ENCODE results near the gene RAN.

Gene RAN

DNA sequence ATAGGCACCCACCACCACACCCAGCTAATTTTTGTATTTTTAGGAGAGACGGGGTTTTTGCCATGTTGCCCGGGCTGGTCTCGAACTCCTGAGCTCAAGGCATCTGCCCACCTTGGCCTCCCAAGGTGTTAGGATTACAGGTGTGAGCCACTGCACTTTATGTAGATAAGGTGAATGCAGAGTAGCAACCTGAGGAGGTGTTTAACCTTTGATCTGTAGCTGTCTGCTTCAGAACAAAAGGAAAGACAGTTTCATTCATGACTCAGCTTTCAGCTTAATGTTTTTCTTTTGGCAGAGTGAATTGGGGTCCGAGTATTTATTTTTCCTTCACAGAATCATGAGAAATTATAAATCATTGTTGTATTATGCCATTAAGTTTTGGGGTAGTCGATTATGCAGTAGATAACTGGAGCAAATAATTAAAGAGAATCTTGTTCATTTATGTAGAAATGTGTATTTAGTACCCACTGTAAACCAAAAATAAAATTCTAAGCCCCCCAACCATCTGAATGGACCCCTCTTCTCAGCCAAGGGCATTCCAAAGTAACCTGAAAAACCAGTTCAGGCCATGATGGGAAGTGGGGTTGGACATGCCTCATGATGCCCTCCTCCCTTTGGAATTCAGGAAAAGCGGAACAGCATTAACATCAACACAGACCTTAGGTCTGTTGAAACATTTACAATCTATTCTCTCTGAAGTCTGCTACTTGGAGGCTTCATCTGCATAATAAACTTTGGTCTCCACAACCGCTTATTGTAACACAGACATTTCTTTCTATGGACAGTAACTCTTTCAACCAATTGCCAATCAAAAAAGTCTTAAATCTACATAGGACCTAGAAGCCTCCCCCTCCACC lies 22.1 kb upstream of the RAN start:
- DNase-seq (ENCODE audit: low spot score), result no peak
- TF ChIP-seq, protein P1, sequence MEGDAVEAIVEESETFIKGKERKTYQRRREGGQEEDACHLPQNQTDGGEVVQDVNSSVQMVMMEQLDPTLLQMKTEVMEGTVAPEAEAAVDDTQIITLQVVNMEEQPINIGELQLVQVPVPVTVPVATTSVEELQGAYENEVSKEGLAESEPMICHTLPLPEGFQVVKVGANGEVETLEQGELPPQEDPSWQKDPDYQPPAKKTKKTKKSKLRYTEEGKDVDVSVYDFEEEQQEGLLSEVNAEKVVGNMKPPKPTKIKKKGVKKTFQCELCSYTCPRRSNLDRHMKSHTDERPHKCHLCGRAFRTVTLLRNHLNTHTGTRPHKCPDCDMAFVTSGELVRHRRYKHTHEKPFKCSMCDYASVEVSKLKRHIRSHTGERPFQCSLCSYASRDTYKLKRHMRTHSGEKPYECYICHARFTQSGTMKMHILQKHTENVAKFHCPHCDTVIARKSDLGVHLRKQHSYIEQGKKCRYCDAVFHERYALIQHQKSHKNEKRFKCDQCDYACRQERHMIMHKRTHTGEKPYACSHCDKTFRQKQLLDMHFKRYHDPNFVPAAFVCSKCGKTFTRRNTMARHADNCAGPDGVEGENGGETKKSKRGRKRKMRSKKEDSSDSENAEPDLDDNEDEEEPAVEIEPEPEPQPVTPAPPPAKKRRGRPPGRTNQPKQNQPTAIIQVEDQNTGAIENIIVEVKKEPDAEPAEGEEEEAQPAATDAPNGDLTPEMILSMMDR (IDR thresholded peaks at IDR 0.05; ENCODE audit: extremely low read depth, insufficient read depth, missing control alignments), result no peak
- in situ Hi-C loops (cut with MboI; ENCODE audit: low pct_unique_long_range_greater_than_20kb, low sequenced_read_pairs, unreplicated experiment), result no loop called here

DNA sequence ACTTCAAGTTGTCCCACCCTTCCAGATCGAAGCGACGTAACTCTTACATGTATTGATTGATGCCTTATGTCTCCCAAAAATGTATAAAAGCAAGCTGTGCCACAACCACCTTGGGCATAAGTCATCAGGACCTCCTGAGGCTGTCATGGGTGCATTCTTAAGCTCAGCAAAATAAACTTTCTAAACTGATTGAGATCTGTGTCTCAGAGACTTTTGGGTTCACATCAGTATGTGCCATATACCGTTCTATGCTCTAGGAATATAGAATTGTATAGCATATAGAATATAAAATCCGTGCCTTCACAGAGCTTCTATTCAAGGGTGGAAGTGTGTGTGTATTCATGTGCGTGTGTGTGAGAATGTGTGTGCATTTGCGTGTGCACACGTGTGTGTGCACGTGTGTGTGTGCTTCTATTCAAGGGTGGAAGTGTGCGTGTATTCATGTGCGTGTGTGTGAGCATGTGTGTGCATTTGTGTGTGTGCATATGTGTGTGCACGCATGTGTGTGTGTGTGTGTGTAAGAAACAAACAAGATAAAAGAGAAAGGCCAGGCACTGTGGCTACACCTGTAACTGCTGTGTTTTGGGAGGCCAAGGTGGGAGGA lies 21.3 kb upstream of the RAN start:
- in situ Hi-C loops (cut with MboI; ENCODE audit: low pct_unique_long_range_greater_than_20kb, low sequenced_read_pairs, unreplicated experiment), result no loop called here
- DNase-seq (ENCODE audit: low spot score), result no peak
- TF ChIP-seq, protein P1 (IDR thresholded peaks at IDR 0.05; ENCODE audit: extremely low read depth, insufficient read depth, missing control alignments), result no peak

DNA sequence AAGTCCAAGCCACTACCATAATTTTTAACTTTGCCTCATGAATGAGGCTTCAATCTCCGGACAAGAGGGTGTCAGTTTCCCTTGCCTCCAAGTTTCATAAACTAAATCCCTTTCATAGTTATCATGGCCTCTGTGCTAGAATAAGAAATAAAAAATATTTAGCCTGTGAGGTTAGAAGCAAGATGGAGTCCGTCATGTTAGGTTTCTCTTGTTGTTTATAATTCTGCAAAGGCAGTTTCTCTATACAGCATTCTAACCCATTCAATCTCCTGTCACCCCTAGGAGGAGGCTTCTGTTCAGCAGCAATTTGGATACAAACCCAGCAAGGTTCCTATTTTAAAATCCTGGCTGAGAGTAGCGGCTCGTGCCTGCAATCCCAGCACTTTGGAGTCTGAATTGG lies 15.8 kb upstream of the RAN start:
- TF ChIP-seq, protein P1 (IDR thresholded peaks at IDR 0.05; ENCODE audit: extremely low read depth, insufficient read depth, missing control alignments), result no peak
- in situ Hi-C loops (cut with MboI; ENCODE audit: low pct_unique_long_range_greater_than_20kb, low sequenced_read_pairs, unreplicated experiment), result no loop called here
- DNase-seq (ENCODE audit: low spot score), result no peak

DNA sequence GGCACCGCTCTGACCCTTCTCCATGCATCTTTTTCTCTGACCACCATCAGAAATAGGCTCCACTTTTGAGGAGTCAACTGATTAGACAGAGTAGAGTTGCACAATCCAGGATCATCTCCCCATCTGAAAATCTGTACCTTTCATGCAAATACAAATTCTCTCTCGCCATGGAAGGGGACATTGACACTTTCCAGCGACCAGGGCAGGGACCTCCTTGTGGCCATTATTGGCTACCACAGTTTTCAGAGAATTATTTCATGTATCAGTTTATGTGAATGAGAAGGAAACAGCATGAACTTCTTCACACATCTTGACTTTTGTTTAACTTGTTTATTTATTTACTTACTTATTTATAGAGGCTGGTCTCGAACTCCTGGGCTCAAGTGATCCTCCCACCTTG lies 13.8 kb upstream of the RAN start:
- TF ChIP-seq, protein P1 (IDR thresholded peaks at IDR 0.05; ENCODE audit: extremely low read depth, insufficient read depth, missing control alignments), result no peak
- in situ Hi-C loops (cut with MboI; ENCODE audit: low pct_unique_long_range_greater_than_20kb, low sequenced_read_pairs, unreplicated experiment), result no loop called here

DNA sequence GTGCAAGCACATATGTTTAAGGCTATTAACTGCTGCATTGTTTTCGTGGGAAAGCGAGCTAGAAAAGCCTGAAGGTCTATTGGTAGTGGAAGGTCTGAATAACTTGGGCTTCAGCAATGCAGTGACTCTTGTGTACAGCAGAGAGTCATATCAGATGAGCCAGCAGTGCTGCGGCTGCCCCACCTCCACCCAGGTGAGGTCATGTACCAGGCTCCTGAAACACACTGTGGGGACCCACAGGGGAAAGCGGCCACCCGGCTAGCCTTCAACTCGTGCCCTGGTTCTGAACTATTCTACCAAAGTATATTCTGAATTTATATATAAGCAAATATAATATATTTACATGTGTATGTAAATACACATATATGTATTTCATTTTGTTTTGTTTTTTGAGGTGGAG lies 12.7 kb upstream of the RAN start:
- no peak for DNase-seq (ENCODE audit: low spot score)
- in situ Hi-C loops (cut with MboI; ENCODE audit: low pct_unique_long_range_greater_than_20kb, low sequenced_read_pairs, unreplicated experiment), result no loop called here
- TF ChIP-seq, protein P1 (IDR thresholded peaks at IDR 0.05; ENCODE audit: extremely low read depth, insufficient read depth, missing control alignments), result no peak

More for the DNA sequence above, 13.8 kb upstream of the RAN start:
- DNase-seq (ENCODE audit: low spot score), result no peak

DNA sequence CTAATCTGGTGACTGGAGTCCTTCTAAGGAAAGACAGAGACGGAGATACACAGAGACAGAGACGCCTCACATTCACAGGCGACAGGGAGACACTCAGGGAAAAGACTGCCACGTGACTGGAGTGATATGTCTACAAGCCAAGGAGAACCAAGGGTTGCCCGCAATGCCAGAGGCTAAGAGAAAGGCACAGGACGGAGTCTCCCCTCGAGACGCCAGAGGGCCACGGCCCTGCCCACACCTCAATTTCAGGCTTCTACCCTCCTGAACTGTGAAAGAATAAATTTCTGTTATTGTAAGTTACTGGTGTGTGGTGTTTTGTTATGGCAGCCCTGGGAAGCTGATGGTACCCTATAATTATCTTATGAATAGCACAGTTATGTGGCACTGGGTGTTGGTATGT lies 11.6 kb upstream of the RAN start:
- DNase-seq (ENCODE audit: low spot score), result no peak
- TF ChIP-seq, protein P1 (IDR thresholded peaks at IDR 0.05; ENCODE audit: extremely low read depth, insufficient read depth, missing control alignments), result no peak
- in situ Hi-C loops (cut with MboI; ENCODE audit: low pct_unique_long_range_greater_than_20kb, low sequenced_read_pairs, unreplicated experiment), result no loop called here
